Kidney capillary endothelial cell (primary cell): ENCODE data around the gene ITPR2.
"Not testable (repeated sequence)": the region's sequence is repeated elsewhere in the genome, so short reads cannot be mapped to it uniquely, and the experiment has no call there.

Experiments used
- DNase-seq: peaks from one replicate; pipeline ENCODE4 v3.0.0-alpha.2; 2018; ENCODE audit warnings: low spot score

ITPR2 gene

DNA sequence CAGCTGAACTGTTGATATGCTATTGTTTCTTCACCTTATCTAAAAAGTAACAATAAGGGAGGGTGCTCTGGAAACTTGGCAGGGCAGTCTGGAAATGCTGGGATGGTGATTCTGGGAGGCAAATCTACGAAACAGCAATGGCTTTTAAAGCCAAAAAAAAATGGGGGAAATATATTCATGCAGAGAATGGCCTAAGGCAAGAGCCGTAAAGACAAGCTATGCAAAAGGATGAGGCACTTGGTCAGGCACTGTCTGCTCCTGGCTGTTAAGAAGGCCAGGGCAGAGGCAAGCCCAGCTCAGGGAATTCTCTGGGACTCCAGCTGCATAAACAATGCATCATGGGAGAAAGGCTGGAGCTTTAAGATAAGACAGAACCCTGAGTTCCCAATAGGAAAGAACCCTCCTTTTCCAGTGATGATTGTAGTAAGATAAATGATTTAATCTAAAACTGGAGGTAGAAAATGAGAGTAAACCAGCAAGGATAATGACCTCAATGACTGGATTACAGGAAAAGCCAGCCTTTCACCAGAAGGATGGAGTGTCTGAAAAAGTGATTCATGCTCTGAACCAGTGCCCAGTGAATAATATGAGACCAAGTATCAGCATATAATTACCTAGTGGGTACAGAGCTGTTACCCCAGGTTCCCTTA is 46.0 kb downstream of the ITPR2 start:
- DNase-seq, result no peak

DNA sequence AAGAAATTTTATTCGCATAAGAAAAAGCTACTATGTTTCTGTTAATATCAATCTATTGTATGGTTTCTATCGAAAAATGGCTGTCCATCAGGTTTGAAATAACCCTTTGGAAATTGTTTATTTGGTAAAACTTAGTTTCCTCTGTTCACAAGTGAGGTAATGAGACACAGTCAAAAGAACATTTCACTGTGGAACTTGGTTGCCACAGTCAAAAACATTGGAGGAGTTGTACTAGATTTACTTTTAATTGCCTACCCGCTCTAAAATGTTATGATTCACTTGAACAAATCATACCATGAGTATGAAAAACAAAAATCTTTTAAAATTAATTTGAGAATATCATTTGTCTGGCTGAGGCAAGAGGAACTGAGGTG is 46.5 kb downstream of the ITPR2 start:
- DNase-seq, result no peak

DNA sequence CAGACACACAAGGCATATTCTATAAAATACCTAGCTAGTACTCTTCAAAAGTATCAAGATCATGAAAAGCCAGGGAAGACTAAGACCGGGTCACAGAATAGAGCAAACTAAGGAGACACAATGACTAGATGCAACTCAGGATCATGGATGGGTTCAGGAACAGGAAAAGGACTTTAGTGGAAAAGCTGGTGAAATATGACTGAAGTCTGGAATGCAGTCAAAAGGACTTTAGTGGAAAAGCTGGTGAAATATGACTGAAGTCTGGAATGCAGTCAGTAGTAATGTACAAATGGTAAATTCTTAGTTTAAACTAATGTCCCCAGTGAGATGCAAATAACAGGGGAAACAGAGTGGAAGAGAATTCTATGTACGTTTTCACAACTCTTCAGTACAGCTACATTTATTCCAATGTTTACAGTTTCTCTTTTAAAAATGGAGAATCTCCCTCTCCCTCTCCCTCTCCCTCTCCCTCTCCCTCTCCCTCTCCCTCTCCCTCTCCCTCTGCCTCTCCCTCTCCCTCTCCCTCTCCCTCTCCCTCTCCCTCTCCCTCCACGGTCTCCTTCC is 49.1 kb downstream of the ITPR2 start:
- DNase-seq, result not testable (repeated sequence)

DNA sequence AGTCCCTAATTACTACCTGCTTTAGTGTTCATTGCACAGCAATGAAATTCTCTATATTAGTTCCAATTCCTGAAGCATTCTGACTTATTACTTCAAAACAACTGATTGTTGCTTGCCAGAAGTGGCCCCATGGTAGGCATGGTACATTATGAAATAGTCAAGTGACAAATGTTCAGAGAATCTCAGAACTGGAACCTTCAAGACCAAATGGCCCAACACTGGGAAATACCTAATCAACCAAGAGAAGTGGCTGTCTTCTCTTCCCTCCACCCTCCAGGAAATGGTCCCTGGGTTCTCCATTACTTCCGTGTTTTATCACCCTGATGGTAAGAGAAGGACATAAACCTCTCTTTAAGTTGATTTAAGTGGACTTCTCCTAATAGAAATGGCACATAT is 49.9 kb downstream of the ITPR2 start:
- no peak for DNase-seq

DNA sequence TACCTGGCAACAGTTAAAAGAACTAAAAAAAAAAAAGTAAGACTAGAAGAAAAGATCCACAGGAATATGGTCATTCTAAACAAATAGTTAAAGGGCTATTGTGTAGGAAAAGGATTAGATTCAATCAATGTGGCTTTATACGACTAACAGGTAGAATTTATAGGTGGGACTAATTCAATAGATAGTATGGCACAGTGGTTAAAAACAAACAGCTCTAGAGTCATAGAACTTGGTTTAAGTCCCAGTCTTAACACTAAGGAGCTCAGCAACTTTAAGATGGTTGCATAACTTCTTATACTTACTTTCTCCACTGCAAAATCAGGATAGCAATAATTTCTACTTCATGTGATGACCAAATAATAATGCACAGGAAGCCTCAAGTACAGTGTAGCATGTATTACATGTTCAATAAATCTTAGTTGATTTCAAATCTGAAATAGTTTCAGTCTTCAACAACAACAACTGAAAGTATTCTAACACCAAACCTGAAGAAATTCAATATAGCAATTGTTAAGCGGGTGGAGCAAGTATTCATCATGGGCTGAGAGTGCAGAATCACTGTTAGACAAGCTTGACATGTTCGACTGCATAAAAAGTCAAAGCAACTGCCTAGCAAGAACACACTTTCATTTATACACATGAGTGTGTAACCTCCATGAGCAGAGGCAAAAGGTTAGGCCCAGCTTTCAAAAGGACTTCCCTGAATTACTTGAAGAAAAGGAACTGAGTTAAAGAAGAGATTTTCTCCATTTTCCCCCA is 50.4 kb downstream of the ITPR2 start:
- DNase-seq, result no peak

DNA sequence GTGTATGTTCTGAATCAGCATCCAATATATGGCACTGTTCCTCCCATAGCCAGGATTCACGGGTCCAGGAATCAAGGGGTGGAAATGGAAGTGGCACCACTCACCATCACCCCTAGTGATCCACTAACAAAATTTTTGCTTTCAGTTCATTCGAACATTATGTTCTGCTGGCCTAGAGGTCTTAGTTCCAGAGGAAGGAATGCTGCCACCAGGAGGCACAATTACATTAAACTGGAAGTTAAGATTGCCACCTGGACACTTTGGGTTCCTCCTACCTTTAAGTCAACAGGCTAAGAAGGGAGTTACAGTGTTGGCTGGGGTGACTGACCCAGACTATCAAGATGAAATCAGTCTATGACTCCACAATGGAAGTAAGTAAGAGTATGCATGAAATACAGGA is 52.3 kb downstream of the ITPR2 start:
- DNase-seq, result not testable (repeated sequence)

DNA sequence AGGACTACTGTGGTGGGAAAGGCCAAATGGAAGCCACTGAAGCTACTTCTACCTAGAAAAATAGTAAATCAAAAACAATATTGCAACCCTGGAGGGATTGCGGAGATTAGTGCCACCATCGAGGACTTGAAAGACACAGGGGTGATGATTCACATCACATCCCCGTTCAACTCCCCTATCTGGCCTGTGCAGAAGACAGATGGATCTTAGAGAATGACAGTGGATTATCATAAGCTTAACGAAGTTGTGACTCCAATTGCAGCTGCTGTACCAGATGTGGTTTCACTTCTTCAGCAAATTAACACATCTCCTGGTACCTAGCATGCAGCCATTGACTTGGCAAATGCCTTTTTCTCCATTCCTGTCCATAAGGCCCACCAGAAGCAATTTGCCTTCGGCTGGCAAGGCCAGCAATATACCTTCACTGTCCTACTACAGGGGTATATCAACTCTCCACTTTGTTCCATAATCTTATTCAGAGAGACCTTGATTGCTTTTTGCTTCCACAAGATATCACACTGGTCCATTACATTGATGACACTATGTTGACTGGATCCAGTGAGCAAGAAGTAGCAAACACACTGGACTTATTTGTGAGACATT is 54.7 kb downstream of the ITPR2 start:
- DNase-seq, result not testable (repeated sequence)

DNA sequence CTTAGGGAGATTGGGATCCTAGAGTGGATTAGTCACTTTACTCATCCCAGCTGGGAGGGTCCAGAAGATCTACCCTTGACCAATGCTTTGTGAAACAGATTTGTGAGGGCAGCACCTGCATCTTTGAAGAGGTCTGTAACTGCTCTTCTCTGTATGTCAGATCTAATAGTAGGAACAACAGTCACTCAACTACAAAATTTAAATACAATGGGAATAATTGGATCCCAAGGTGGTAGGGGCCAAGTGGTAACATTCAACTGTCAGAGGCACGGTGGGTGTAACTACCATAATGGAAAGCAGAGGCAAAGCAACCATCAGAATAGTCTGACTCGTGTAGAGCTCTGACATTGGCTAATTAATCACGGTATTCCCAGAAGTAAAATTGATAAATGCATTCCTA is 55.8 kb downstream of the ITPR2 start:
- DNase-seq, result no peak

DNA sequence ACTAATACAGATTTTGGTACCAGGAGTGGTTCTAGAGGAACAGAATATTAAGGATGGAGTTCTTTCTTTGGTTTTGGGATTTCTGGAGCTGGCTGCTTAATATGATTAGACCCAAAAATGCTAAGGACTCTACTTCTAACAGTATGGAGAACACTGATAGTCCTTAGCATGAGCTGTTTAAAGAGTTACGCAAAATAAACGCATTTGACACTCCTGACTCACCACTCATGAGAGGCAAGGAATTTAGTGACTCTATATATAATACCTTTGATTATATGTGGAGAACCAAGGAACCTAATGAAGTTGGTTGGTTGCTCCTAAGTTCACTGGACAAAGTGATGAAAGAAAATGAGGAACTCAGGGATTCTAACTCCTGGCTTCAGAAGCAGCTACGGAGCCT is 57.0 kb downstream of the ITPR2 start:
- DNase-seq, result not testable (repeated sequence)

DNA sequence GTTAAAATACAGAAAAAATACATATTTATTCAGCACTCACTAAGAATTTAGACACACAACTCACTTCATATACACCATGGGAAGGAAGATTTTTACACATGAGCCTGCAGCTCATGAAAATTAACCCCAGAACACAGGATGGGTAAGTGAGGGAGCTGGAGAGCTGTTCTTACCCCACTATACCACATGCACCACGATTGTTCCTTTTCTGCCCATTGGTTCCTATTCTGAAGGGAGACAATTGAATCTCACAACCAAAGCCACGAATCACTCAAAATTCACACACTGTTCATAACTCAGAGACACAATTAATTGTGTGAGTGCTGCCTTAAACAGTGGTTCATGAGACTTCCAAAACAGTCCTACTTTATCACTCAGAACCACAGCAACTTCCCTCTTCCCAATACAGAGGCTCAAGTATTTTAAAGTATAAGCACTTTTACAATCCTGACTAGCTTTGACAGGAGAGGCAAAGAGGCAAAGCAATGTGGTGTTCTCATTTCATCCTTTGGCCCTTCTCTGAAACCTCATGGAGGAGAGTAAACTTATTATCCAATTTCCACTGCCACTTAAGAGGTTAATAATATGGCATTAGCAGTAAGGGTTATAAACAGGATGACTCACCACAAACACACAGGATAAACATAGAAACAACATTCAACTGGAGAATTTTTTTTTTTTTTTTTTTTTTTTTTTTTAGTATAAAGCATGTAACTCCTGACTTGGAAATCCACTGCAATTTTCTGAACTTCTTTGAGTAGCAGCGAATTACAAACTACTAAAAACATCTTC is 59.5 kb downstream of the ITPR2 start:
- DNase-seq, result no peak

DNA sequence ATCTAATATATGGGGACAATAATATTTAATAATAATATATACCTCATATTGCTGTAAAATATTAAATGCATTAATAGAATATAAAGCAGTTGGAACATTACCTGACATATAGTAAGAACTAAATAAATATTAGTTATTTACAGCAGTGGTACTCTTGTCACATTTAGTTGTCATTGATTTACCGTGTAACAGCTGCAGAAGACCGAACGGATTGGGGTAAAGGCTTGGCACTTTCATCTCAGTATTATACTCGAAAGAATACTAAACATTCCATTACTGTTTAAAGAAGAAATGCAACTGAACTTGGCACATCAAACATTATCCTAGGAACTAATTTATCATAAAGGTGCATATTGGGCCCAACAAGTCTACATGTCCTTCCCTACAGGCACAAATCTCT is 61.1 kb downstream of the ITPR2 start:
- no peak for DNase-seq

DNA sequence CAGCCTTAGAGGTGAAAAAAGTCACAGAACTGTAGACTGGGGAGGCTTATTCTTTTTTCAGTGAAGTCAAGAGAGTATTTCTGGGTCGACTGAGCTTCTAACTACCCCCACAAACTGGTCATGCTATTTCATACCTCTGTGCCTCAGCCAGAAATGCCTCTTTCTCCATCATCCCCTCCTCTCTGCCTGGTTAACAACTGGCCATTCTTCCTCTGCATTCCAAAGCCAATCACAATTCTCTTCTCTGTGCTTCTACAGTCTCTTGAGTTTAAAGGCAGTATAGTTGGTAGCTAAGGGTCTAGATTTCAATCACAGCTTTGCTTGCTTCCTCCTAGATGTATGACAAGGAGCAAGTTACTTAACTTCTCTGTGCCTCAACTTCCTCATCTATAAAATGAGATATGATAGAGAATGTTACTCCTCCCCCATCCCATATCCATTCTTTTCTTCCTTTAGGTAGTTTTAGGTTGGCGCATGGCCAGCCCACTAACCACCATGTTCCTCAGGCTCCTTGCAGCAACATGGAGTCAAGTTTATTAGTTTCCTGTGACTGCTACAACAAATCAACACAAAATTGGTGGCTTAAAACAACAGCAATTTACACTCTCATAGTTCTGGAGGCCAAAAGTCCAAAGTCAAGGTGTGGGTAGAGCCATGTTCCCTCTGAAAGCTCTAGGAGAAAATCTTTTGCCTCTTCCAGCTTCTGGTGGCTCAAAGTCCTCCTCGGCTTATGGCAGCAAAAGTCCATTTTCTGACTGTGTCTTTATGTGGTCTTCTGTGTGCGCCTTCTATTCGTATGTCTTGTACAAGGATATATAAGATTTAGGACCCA is 62.5 kb downstream of the ITPR2 start:
- DNase-seq, result no peak

DNA sequence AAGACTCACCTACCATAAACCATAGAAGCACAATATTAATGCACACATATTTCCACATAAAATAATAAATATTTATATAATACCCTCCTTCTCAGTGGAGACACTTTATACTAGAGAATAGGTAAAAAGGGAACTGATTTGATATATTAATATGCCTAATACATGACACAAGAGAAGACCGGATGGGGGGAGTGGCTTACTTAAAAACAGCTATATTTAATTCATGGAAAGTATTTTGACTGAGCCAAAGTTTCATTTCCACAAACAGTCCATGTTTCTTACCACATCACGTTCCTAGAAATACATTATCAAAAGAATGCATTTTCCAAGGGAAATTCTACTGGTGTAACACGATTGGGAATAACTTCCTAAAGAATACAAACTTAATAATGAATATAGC is 63.4 kb downstream of the ITPR2 start:
- no peak for DNase-seq

DNA sequence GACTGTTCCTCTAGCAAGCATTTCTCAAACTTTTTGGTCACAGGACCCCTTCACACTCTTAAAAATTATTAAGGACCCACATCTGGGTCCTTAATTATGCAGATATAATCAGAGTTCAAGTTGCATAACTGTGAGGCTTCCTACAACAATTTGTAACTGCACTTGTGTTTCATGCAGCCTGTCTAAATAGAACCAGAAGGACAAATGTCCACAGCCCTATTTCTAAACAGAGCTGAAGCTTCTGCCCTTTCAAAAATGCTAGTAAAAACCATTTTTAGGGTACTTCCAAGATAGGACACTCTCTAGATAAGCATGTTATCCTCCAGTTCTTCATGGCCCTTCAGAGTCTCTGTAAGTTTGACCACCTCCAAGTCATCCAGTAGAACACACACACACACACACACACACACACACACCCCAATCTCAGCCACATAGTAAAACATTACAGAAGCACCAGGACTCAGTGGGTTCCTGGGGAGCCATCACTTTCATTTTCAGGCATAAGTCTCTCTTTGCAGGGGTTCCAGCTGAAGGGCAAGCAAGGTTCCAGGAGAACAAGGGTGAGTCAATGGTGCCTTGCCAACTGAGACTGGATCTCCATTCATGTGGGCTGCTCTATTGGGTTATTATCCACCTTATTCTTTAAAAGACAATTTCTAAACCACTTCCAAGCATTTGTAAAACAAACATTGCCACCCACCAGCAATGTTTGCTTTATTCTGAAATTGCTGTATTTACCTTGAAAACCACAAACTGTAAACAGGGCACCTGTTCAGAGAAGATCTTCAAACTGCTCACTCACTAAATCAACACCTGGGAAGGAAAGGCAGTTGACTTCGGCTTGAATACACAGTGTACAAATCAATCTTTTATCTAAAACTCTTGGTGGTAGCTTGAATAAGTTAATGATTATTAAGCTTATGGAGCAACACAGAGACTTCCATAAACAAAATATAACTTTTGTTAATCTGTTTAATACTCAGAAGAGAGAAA is 64.1 kb downstream of the ITPR2 start:
- no peak for DNase-seq

DNA sequence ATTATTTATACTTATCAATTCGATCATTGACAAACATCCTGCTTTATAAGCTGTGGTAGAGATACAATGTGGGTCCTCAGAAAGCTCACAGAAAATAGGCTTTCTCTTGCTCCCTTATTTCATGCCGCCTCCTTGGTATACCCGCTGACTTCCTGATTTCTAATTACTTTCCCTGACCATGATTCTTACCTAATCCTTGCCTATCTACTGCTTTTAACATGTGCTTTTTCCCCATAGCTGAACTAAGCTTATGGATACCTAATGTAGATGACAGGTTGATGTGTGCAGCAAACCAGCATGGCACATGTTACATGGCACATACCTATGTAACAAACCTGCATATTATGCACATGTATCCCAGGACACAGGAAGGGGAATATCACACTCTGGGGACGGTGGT is 65.1 kb downstream of the ITPR2 start:
- DNase-seq, result no peak

DNA sequence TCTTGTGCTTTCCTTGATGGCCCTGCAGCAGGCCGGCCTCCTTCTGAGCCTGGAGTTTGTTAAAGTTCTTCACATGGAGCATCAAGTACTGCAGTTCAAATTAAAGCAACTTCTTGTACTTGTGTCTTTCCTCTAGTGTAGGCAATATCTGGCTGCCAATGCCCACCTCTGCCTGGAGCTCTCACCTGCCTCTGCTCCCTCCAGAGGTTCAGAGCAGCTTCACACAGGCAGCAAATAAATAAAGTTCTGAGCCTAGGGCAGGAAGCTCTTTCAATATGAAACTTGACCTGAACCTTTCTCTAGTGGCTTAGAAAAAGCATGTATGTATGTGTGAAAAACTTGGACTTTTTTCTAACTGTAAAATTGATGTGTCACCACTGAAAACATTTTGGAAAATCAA is 65.9 kb downstream of the ITPR2 start:
- no peak for DNase-seq

DNA sequence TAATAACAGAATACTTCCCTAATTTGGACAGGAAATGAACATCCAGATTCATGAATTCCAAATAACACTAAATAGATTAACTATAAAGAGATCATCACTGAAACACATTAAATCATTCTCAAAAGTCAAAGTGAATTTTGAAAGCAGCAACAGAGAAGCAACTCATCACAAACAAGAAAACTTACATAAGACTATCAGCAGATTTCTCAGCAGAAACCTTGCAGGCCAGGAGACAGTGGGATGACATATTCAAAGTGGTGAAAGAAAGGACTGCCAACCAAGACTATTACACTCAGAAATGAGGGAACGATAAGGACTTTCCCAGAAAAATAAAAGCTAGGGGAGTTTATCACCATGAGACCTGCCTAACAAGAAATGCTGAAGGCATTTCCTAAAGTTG is 70.8 kb downstream of the ITPR2 start:
- DNase-seq, result no peak

DNA sequence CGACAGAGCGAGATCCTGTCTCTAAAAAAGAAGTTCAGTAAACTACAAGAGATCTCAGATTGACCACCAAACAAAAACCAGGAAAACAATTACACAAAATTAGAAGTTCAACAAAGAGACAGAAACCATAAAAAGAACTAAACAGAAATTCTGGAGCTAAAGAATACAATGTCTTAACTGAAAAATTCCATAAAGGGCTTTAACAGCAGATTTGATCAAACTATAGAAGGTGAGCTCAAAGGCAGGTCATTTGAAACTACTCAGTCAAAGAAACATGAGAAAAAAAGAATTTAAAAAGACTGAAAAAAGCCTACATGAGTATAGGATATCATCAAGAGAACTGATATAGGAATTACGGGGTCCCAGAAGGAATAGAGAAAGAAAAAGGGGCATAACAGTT is 71.2 kb downstream of the ITPR2 start:
- no peak for DNase-seq

DNA sequence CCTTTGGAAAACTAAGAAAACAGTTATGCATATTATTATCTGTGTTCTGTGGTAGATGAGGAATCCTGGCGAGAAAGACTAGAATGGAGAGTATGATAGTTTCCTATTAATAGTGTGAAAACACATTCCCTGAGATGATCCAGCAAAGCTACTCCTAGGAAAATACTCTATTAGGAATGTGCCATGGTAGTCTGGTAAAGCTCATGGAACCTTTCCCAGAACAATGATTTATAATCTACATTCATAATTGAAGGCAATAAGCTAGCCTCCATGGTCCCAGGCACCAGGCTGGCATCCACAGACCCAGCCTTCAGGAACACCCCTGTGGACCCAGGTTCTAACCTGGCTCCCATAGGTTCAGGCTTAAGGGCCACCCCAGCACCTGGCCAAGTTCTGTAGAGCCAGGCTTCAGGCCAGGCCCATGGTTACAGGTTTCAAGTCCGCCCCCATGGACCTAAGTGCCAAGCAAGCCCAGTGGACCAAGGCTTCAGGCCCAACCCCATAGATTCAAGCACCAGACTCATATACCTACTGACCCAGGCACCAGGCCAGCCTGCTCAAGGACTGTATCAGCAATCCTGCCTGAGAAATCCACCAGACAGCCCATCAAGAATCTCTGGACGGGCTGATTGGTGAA is 72.2 kb downstream of the ITPR2 start:
- DNase-seq, result no peak

DNA sequence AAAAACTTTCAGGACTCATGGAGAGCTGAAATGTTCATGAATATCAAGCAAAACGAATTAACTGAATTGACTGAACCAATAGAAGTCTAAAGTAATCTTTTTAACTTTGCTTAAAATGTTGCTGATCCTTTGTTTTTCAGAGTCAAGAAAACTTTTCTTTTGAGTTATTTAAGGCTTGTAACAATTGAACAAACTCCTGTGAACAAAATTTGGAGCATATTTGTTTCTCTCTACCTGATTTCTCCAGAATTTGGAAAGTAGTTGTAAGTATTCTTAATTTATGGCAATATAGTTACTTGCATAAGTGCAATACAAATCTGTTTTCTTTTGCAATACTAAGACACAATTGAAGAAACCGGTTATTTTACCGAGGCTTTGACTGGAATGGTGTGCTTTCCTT is 77.6 kb downstream of the ITPR2 start:
- not testable (repeated sequence) for DNase-seq
